Activated T-helper 17 cell treated with anti-CD3 and anti-CD28 coated beads, Interleukin-2, amount 50 U/mL, for 72 hours (primary cell): ENCODE data around the gene RAB4B. TPM values are rescaled to one million over a fixed set of nuclear protein-coding genes. Genes with fewer than 3 reads are reported as not detected.
"Not testable (repeated sequence)": the region's sequence is repeated elsewhere in the genome, so short reads cannot be mapped to it uniquely, and the experiment has no call there.

Source experiments
- ATAC-seq: fragments of 150-1000 bp; cut with Tn5 transposase; replicated peaks from 2 replicates; pipeline ENCODE4 v1.10.0; 2021; ENCODE audit warnings: mild to moderate bottlenecking, moderate library complexity
- H3K27ac Mint-ChIP-seq: one replicate; pipeline ENCODE4 v1.8.0; 2022; ENCODE audit warnings: mixed read lengths
- H3K27me3 Mint-ChIP-seq: one replicate; pipeline ENCODE4 v1.8.0; 2022; ENCODE audit warnings: mixed read lengths
- H3K36me3 Mint-ChIP-seq: one replicate; pipeline ENCODE4 v1.8.0; 2022; ENCODE audit warnings: low read depth, mild to moderate bottlenecking, mixed read lengths
- H3K4me1 Mint-ChIP-seq: one replicate; pipeline ENCODE4 v1.8.0; 2022; ENCODE audit warnings: mixed read lengths
- H3K4me3 Mint-ChIP-seq: one replicate; pipeline ENCODE4 v1.8.0; 2022; ENCODE audit warnings: mild to moderate bottlenecking, mixed read lengths
- H3K9me3 Mint-ChIP-seq: one replicate; pipeline ENCODE4 v1.8.0; 2022; ENCODE audit warnings: mixed read lengths
- total RNA-seq, 2 donors: library from RNA; stranded (reverse); gene quantifications; one replicate each; pipeline ENCODE4 v1.2.3, GENCODE V29; 2022

The RAB4B gene
- total RNA-seq, 2 donors from 2014 or later: 29.0 to 31.3 TPM

GRCh38 chr19:40783711-40784110 is 5.7 kb downstream of the RAB4B start:
- Mint-ChIP-seq H3K36me3 (peaks cover 64% of the 10 kb centered on the region), H3K27me3 (no peaks in the 10 kb centered on the region), H3K4me3 (no peak overlapping the region), H3K27ac (no peak overlapping the region), H3K9me3 (no peaks in the 10 kb centered on the region), H3K4me1 (peaks cover 26% of the 10 kb centered on the region)
- no peak for ATAC-seq

- ATAC-seq, H3K9me3 Mint-ChIP-seq, H3K4me3 Mint-ChIP-seq, H3K27ac Mint-ChIP-seq, H3K27me3 Mint-ChIP-seq: not testable (repeated sequence)
- Mint-ChIP-seq H3K4me1 (peaks cover 23% of the 10 kb centered on the region), H3K36me3 (peaks cover 64% of the 10 kb centered on the region)
These were observed 6.1 kb downstream of the RAB4B start for GRCh38 chr19:40784146-40784545.

GRCh38 chr19:40785526-40785925 is 7.5 kb downstream of the RAB4B start:
- peak; percentile 68 for ATAC-seq
- H3K36me3 Mint-ChIP-seq: peaks cover 68% of the 10 kb centered on the region
- H3K27ac Mint-ChIP-seq: no peak overlapping the region
- H3K9me3 Mint-ChIP-seq: no peaks in the 10 kb centered on the region
- no peaks in the 10 kb centered on the region for H3K27me3 Mint-ChIP-seq
- H3K4me3 Mint-ChIP-seq: no peak overlapping the region
- peaks cover 18% of the 10 kb centered on the region for H3K4me1 Mint-ChIP-seq

GRCh38 chr19:40786060-40787037 is 8.3 kb downstream of the RAB4B start:
- no peak overlapping the region for H3K4me3 Mint-ChIP-seq
- no peaks in the 10 kb centered on the region for H3K27me3 Mint-ChIP-seq
- H3K9me3 Mint-ChIP-seq: no peaks in the 10 kb centered on the region
- H3K36me3 Mint-ChIP-seq: peaks cover 65% of the 10 kb centered on the region
- ATAC-seq: no peak
- peaks cover 14% of the 10 kb centered on the region for H3K4me1 Mint-ChIP-seq
- peak overlapping the region; percentile 62 for H3K27ac Mint-ChIP-seq

GRCh38 chr19:40791349-40791748 is 13.3 kb downstream of the RAB4B start:
- no peaks in the 10 kb centered on the region for H3K9me3 Mint-ChIP-seq
- H3K4me3 Mint-ChIP-seq: no peak overlapping the region
- H3K36me3 Mint-ChIP-seq: peaks cover 51% of the 10 kb centered on the region
- H3K4me1 Mint-ChIP-seq: peaks cover 11% of the 10 kb centered on the region
- ATAC-seq: no peak
- H3K27me3 Mint-ChIP-seq: no peaks in the 10 kb centered on the region
- no peak overlapping the region for H3K27ac Mint-ChIP-seq

- Mint-ChIP-seq H3K4me1 (peaks cover 11% of the 10 kb centered on the region), H3K27me3 (no peaks in the 10 kb centered on the region), H3K27ac (peak overlapping the region; percentile 91), H3K9me3 (no peaks in the 10 kb centered on the region), H3K36me3 (peaks cover 46% of the 10 kb centered on the region), H3K4me3 (peak overlapping the region; percentile 71)
- no peak for ATAC-seq
These were observed 13.9 kb downstream of the RAB4B start for GRCh38 chr19:40791996-40792395.

- H3K27me3 Mint-ChIP-seq: no peaks in the 10 kb centered on the region
- H3K4me1 Mint-ChIP-seq: peaks cover 25% of the 10 kb centered on the region
- peaks cover 40% of the 10 kb centered on the region for H3K36me3 Mint-ChIP-seq
- peak overlapping the region; percentile 78 for H3K27ac Mint-ChIP-seq
- no peaks in the 10 kb centered on the region for H3K9me3 Mint-ChIP-seq
- H3K4me3 Mint-ChIP-seq: peak overlapping the region; percentile 94
- no peak for ATAC-seq
These were observed 19.3 kb downstream of the RAB4B start for GRCh38 chr19:40797166-40797962.

- Mint-ChIP-seq H3K27me3 (no peaks in the 10 kb centered on the region), H3K36me3 (peaks cover 42% of the 10 kb centered on the region), H3K4me1 (peaks cover 30% of the 10 kb centered on the region), H3K9me3 (no peaks in the 10 kb centered on the region), H3K4me3 (peak overlapping the region; percentile 94), H3K27ac (peak overlapping the region; percentile 95)
- peak; percentile 54 for ATAC-seq
These were observed 20.1 kb downstream of the RAB4B start for GRCh38 chr19:40797963-40798682.

GRCh38 chr19:40798683-40799557 is 20.9 kb downstream of the RAB4B start, which contains the start of gene EGLN2:
Gene EGLN2, plus strand, starts transcription at chr19:40799191. Its CDS starts 1,382 bp downstream, at chr19:40800573.
- H3K36me3 Mint-ChIP-seq: peaks cover 50% of the 10 kb centered on the region
- H3K4me1 Mint-ChIP-seq: peaks cover 38% of the 10 kb centered on the region
- peak; percentile 87 for ATAC-seq
- H3K9me3 Mint-ChIP-seq: no peaks in the 10 kb centered on the region
- no peaks in the 10 kb centered on the region for H3K27me3 Mint-ChIP-seq
- peak within 1 kb of the TSS; percentile 94 for H3K4me3 Mint-ChIP-seq
- H3K27ac Mint-ChIP-seq: peak within 1 kb of the TSS; percentile 95

GRCh38 chr19:40799558-40800338 is 21.7 kb downstream of the RAB4B start:
- Mint-ChIP-seq H3K9me3 (no peaks in the 10 kb centered on the region), H3K27me3 (no peaks in the 10 kb centered on the region), H3K4me3 (peak overlapping the region; percentile 94), H3K4me1 (peaks cover 46% of the 10 kb centered on the region), H3K27ac (peak overlapping the region; percentile 92), H3K36me3 (peaks cover 58% of the 10 kb centered on the region)
- no peak for ATAC-seq

GRCh38 chr19:40800339-40800996 is 22.4 kb downstream of the RAB4B start:
- Mint-ChIP-seq H3K4me3 (peak overlapping the region; percentile 94), H3K9me3 (no peaks in the 10 kb centered on the region), H3K36me3 (peaks cover 65% of the 10 kb centered on the region), H3K27ac (peak overlapping the region; percentile 92), H3K4me1 (peaks cover 53% of the 10 kb centered on the region), H3K27me3 (no peaks in the 10 kb centered on the region)
- ATAC-seq: no peak

GRCh38 chr19:40800997-40801377 is 22.9 kb downstream of the RAB4B start:
- peaks cover 65% of the 10 kb centered on the region for H3K36me3 Mint-ChIP-seq
- peaks cover 56% of the 10 kb centered on the region for H3K4me1 Mint-ChIP-seq

More at GRCh38 chr19:40800997-40801377, 22.9 kb downstream of the RAB4B start:
- Mint-ChIP-seq H3K27ac (peak overlapping the region; percentile 92), H3K27me3 (no peaks in the 10 kb centered on the region), H3K4me3 (peak overlapping the region; percentile 94), H3K9me3 (no peaks in the 10 kb centered on the region)
- ATAC-seq: no peak
